ENCODE data around the gene CRB1.

CRB1 gene

GRCh38 chr1:197235355-197235754 is 32.7 kb upstream of the CRB1 start:
- no peak overlapping the region for H3K4me3 ChIP-seq (ENCODE audit: low read depth, low read length)
- no peak for TF ChIP-seq CTCF (conservative IDR thresholded peaks at IDR 0.05; ENCODE audit: low read depth, low read length)
- DNase-seq (ENCODE audit: low read depth), result no peak

GRCh38 chr1:197247465-197247864 is 20.6 kb upstream of the CRB1 start:
- DNase-seq (ENCODE audit: low read depth), result peak; percentile 10
- no peak for TF ChIP-seq CTCF (conservative IDR thresholded peaks at IDR 0.05; ENCODE audit: low read depth, low read length)
- H3K4me3 ChIP-seq (ENCODE audit: low read depth, low read length), result no peak overlapping the region

- DNase-seq (ENCODE audit: low read depth), result no peak
- TF ChIP-seq CTCF (conservative IDR thresholded peaks at IDR 0.05; ENCODE audit: low read depth, low read length), result no peak
- H3K4me3 ChIP-seq (ENCODE audit: low read depth, low read length), result no peak overlapping the region
Measured at GRCh38 chr1:197249324-197249723, 18.7 kb upstream of the CRB1 start.

- no peak for TF ChIP-seq CTCF (conservative IDR thresholded peaks at IDR 0.05; ENCODE audit: low read depth, low read length)
- no peak for DNase-seq (ENCODE audit: low read depth)
- H3K4me3 ChIP-seq (ENCODE audit: low read depth, low read length), result no peak overlapping the region
Measured at GRCh38 chr1:197250616-197251015, 17.4 kb upstream of the CRB1 start.

- TF ChIP-seq CTCF (conservative IDR thresholded peaks at IDR 0.05; ENCODE audit: low read depth, low read length), result no peak
- no peak for DNase-seq (ENCODE audit: low read depth)
- H3K4me3 ChIP-seq (ENCODE audit: low read depth, low read length), result no peak overlapping the region
Measured at GRCh38 chr1:197252973-197253372, 15.1 kb upstream of the CRB1 start.

- no peak for DNase-seq (ENCODE audit: low read depth)
- H3K4me3 ChIP-seq (ENCODE audit: low read depth, low read length), result no peak overlapping the region
- TF ChIP-seq CTCF (conservative IDR thresholded peaks at IDR 0.05; ENCODE audit: low read depth, low read length), result no peak
Measured at GRCh38 chr1:197254866-197255265, 13.2 kb upstream of the CRB1 start.

GRCh38 chr1:197264936-197265567 is 3.0 kb upstream of the CRB1 start:
- TF ChIP-seq CTCF (conservative IDR thresholded peaks at IDR 0.05; ENCODE audit: low read depth, low read length), result no peak
- no peak overlapping the region for H3K4me3 ChIP-seq (ENCODE audit: low read depth, low read length)
- no peak for DNase-seq (ENCODE audit: low read depth)

Measured in choroid plexus epithelial cell (primary cell).